Measurements from ENCODE around the gene INSYN2B. TPM values are rescaled to one million over a fixed set of nuclear protein-coding genes. Genes with fewer than 3 reads are reported as not detected.

The INSYN2B gene
- total and polyA plus RNA-seq, 2 of the 4 experiments (the other 2 are of a cell fraction), result 9.1 to 33.5 TPM

- intact Hi-C loops (cut with micrococcal nuclease), result no loop called here
- Histone ChIP-seq H3K23ac (ENCODE audit: low read depth, low read length) (no peak overlapping the region), H2BK120ac (ENCODE audit: low read depth, low read length) (no peak overlapping the region), H3K4me2 (ENCODE audit: low read depth, low read length) (no peak overlapping the region), H4K5ac (ENCODE audit: low read depth, low read length) (no peak overlapping the region), H3K79me1 (ENCODE audit: low read depth in 1 of 2, low read length in 2 of 2) (peaks cover 16 to 27% of the 10 kb centered on the region in 2 experiments), H3K36me3 (ENCODE audit: control insufficient read depth, insufficient read depth, low read length) (no peaks in the 10 kb centered on the region), H3K18ac (ENCODE audit: low read depth, low read length) (no peak overlapping the region), H2BK5ac (ENCODE audit: low read depth, low read length, poor library complexity, severe bottlenecking) (no peak overlapping the region), H2AK9ac (replicated peaks; ENCODE audit: low read depth, low read length, poor library complexity) (no peak overlapping the region), H2BK20ac (ENCODE audit: low read depth, low read length) (no peak overlapping the region), H3K9me1 (ENCODE audit: insufficient read depth, low read length) (peaks cover 3% of the 10 kb centered on the region; the same call in 1 of the 2 replicates), H3K56ac (ENCODE audit: extremely low read depth, insufficient read depth, low read length) (no peak overlapping the region), H3K4me3 (ENCODE audit: insufficient read depth, low read depth, low read length) (no peak overlapping the region), H3K27ac (ENCODE audit: insufficient read depth, low read length) (no peak overlapping the region), H2AFZ (replicated peaks; ENCODE audit: low read length, poor library complexity) (no peak overlapping the region), H4K8ac (ENCODE audit: low read depth in 2 of 2, low read length in 2 of 2) (no peak overlapping the region), H3K14ac (replicated peaks; ENCODE audit: low read depth, low read length) (no peak overlapping the region), H4K20me1 (ENCODE audit: insufficient read depth, low read length) (no peaks in the 10 kb centered on the region), H3K27me3 (ENCODE audit: control insufficient read depth, insufficient read depth, low read length) (no peaks in the 10 kb centered on the region), H3K9ac (ENCODE audit: low read depth, low read length) (no peak overlapping the region), H2BK15ac (ENCODE audit: low read depth, low read length) (no peak overlapping the region), H3K9me3 (ENCODE audit: control insufficient read depth, insufficient read depth, low read length) (no peaks in the 10 kb centered on the region), H3K4me1 (ENCODE audit: control insufficient read depth, insufficient read depth, low read length) (no peaks in the 10 kb centered on the region), H4K91ac (ENCODE audit: insufficient read depth, low read depth, low read length) (no peak overlapping the region), H3K4ac (ENCODE audit: low read depth, low read length) (no peak overlapping the region), H2AK5ac (ENCODE audit: low read depth, low read length) (no peak overlapping the region)
- DNase-seq (no peak), ATAC-seq (ENCODE audit: low read depth) (no peak)
- ChIA-PET CTCF (no interaction called here), POLR2A (ENCODE audit: unreplicated experiment) (no interaction called here)
- in situ Hi-C loops (cut with MboI; ENCODE audit: low sequenced_read_pairs), result no loop called here
- dilution Hi-C loops (cut with HindIII; ENCODE audit: low sequenced_read_pairs, unreplicated experiment), result no loop called here
- no peak for TF ChIP-seq MXI1 (IDR thresholded peaks at IDR 0.05; ENCODE audit: borderline replicate concordance, low read depth, low read length)
- no peak for TF ChIP-seq ELK1 (IDR thresholded peaks at IDR 0.05; ENCODE audit: borderline replicate concordance, low read depth, low read length)
- no peak for TF ChIP-seq SMC3 (IDR thresholded peaks at IDR 0.05; ENCODE audit: low read depth, low read length)
- no peak for TF ChIP-seq MAZ (IDR thresholded peaks at IDR 0.05; ENCODE audit: borderline replicate concordance, low read depth, low read length)
- TF ChIP-seq MAFK (IDR thresholded peaks at IDR 0.05; ENCODE audit: low read depth, low read length), result no peak
- no peak for TF ChIP-seq NFE2L2 (IDR thresholded peaks at IDR 0.05; ENCODE audit: low read depth, low read length)
- TF ChIP-seq FOS (IDR thresholded peaks at IDR 0.05; ENCODE audit: low read depth, low read length), result no peak
- TF ChIP-seq RCOR1 (IDR thresholded peaks at IDR 0.05; ENCODE audit: insufficient replicate concordance, low read length), result no peak
- no peak for TF ChIP-seq RFX5 (IDR thresholded peaks at IDR 0.05; ENCODE audit: low read depth, low read length)
- TF ChIP-seq CHD1 (IDR thresholded peaks at IDR 0.05; ENCODE audit: low read depth, low read length), result no peak
- no peak for TF ChIP-seq BHLHE40 (IDR thresholded peaks at IDR 0.05; ENCODE audit: low read depth, low read length)
- no peak for TF ChIP-seq POLR2A (IDR thresholded peaks at IDR 0.05; ENCODE audit: low read depth, low read length)
- no peak for TF ChIP-seq CEBPB (IDR thresholded peaks at IDR 0.05; ENCODE audit: low read depth, low read length)
- TF ChIP-seq USF2 (IDR thresholded peaks at IDR 0.05; ENCODE audit: low read depth, low read length), result no peak
- TF ChIP-seq CTCF (conservative IDR thresholded peaks at IDR 0.05; ENCODE audit: low read depth, low read length), result no peak
- TF ChIP-seq RAD21 (IDR thresholded peaks at IDR 0.05; ENCODE audit: low read length), result no peak
- no TSS peak for BruUV-seq (replicated peaks)
- WGBS, 2 experiments (ENCODE audit: extremely low coverage in 2 of 2, insufficient read length in 1 of 2), result no CpG with 5 or more reads among the region's 1 CpG
Measured at GRCh38 chr5:169908864-169909263, 71.4 kb downstream of the INSYN2B start.
